HepG2 (cell line): Measurements from ENCODE around the gene PEX14. TPM values are rescaled to one million over a fixed set of nuclear protein-coding genes. Genes with fewer than 3 reads are reported as not detected.
A peak's percentile ranks its signal among the peaks of the same experiment; 100 is the strongest.

Experiments used
- CEBPB ChIP-seq: IDR thresholded peaks from 2 replicates; pipeline ENCODE4 v1.6.1; 2011; ENCODE audit warnings: low read depth, low read length, improper control_type of control experiment, borderline replicate concordance
- CEBPG ChIP-seq: IDR thresholded peaks from 2 replicates; pipeline ENCODE4 v1.6.1; 2016
- CENPX ChIP-seq: sonication (generic); formaldehyde crosslinking; IDR thresholded peaks from 2 replicates; pipeline ENCODE4 v1.9.0; 2021; ENCODE audit warnings: mild to moderate bottlenecking, missing genetic modification reagents, moderate library complexity
- DNMT3B ChIP-seq: conservative IDR thresholded peaks from 2 replicates; pipeline ENCODE4 v1.6.1; 2016; ENCODE audit warnings: missing biosample characterization, control low read depth
- GFI1 ChIP-seq: sonication (generic); formaldehyde crosslinking; IDR thresholded peaks from 2 replicates; pipeline ENCODE4 v1.5.0; 2020; ENCODE audit warnings: missing genetic modification reagents, mild to moderate bottlenecking, borderline replicate concordance
- HNRNPK ChIP-seq: fragments of 200-400 bp; formaldehyde crosslinking; IDR thresholded peaks from 2 replicates; pipeline ENCODE4 v1.6.1; 2018; ENCODE audit warnings: low read length, low read depth, moderate library complexity, mild to moderate bottlenecking; ENCODE audit not compliant: poor library complexity, severe bottlenecking
- KAT2B ChIP-seq: fragments of 150-350 bp; IDR thresholded peaks from 2 replicates; pipeline ENCODE4 v1.6.1; 2014; ENCODE audit warnings: low read depth, low read length, borderline replicate concordance
- KDM5A ChIP-seq: fragments of 200-600 bp; sonication (generic); IDR thresholded peaks from 2 replicates; pipeline ENCODE4 v1.7.0; 2018; ENCODE audit warnings: antibody characterized with exemption, mild to moderate bottlenecking, low read length, borderline replicate concordance
- KMT2B ChIP-seq: IDR thresholded peaks from 2 replicates; pipeline ENCODE4 v1.6.1; 2016; ENCODE audit warnings: missing genetic modification reagents, missing compliant biosample characterization
- MEIS1 ChIP-seq: sonication (generic); formaldehyde crosslinking; IDR thresholded peaks from 2 replicates; pipeline ENCODE4 v1.9.0; 2021; ENCODE audit warnings: mild to moderate bottlenecking, missing genetic modification reagents, moderate library complexity, borderline replicate concordance
- NR2F6 ChIP-seq, 2 experiments: IDR thresholded peaks; 2 replicates each; pipeline ENCODE4 v1.6.1; 2016; ENCODE audit warnings: antibody characterized with exemption in 1 of 2, mild to moderate bottlenecking in 1 of 2
- PPARG ChIP-seq: conservative IDR thresholded peaks from 2 replicates; pipeline ENCODE4 v1.6.1; 2016; ENCODE audit warnings: missing biosample characterization, missing genetic modification reagents
- RAD21 ChIP-seq: fragments of 450-650 bp; formaldehyde crosslinking; IDR thresholded peaks from 2 replicates; pipeline ENCODE4 v1.5.0; 2020; ENCODE audit warnings: mild to moderate bottlenecking
- RARG ChIP-seq: sonication (generic); formaldehyde crosslinking; IDR thresholded peaks from 2 replicates; pipeline ENCODE4 v1.4.0; 2020; ENCODE audit warnings: low read depth, mild to moderate bottlenecking, missing genetic modification reagents
- SSRP1 ChIP-seq: IDR thresholded peaks from 2 replicates; pipeline ENCODE4 v1.6.1; 2016; ENCODE audit warnings: control low read depth
- STAG1 ChIP-seq: sonication (generic); formaldehyde crosslinking; IDR thresholded peaks from 2 replicates; pipeline ENCODE4 v1.4.0; 2020; ENCODE audit warnings: missing genetic modification reagents
- STAT5B ChIP-seq: sonication (generic); formaldehyde crosslinking; IDR thresholded peaks from 2 replicates; pipeline ENCODE4 v1.4.0; 2020; ENCODE audit warnings: missing genetic modification reagents
- TCF12 ChIP-seq, 2 experiments: fragments of 450-650 bp in 1 of 2; sonication (generic) in 1 of 2; formaldehyde crosslinking in 1 of 2; IDR thresholded peaks; 2 replicates each; pipeline versions ENCODE4 v1.6.1 to v1.8.0; 2017 to 2022; ENCODE audit warnings: antibody characterized with exemption in 1 of 2, mild to moderate bottlenecking in 1 of 2, missing genetic modification reagents in 1 of 2, moderate library complexity in 1 of 2
- WIZ ChIP-seq: sonication (generic); formaldehyde crosslinking; IDR thresholded peaks from 2 replicates; pipeline ENCODE4 v1.5.1; 2020; ENCODE audit warnings: mild to moderate bottlenecking, missing genetic modification reagents
- XRCC5 ChIP-seq: fragments of 200-400 bp; formaldehyde crosslinking; optimal IDR thresholded peaks from 2 replicates; pipeline ENCODE3; 2017; ENCODE audit warnings: mild to moderate bottlenecking, low read length
- ZBTB3 ChIP-seq: sonication (generic); formaldehyde crosslinking; IDR thresholded peaks from 2 replicates; pipeline ENCODE4 v1.4.0; 2020; ENCODE audit warnings: low read depth, mild to moderate bottlenecking, moderate library complexity, missing genetic modification reagents, borderline replicate concordance
- polyA plus RNA-seq, 8 experiments: library from polyadenylated mRNA; depleted of rRNA in 3 of 8; stranded (reverse) in 7 of 8; unstranded in 1 of 8; fragments of >200 nt; fragmentation: Illumina TruSeq in 4 of 8; extraction: Trizol in 4 of 8; gene quantifications; 2 replicates each; pipeline versions ENCODE4 v1.2.1 to v1.2.3, GENCODE V29; 2011 to 2016; ENCODE audit warnings: low read depth in 4 of 8, missing spikeins in 1 of 8, mixed read lengths in 1 of 8; ENCODE audit not compliant: insufficient read depth in 1 of 8
- total RNA-seq, 5 experiments: library from RNA; depleted of rRNA; stranded (reverse); fragments of >200 nt; fragmentation: Illumina TruSeq; extraction: Trizol; gene quantifications; 2 replicates each; pipeline ENCODE4 v1.2.3, GENCODE V29; 2016; ENCODE audit warnings: low read depth in 1 of 5
- TF ChIP-seq, protein P1 (sequence below): sonication (generic); formaldehyde crosslinking; IDR thresholded peaks from 2 replicates; pipeline ENCODE4 v1.4.0; 2020; ENCODE audit warnings: mild to moderate bottlenecking, low read depth, missing genetic modification reagents
- TF ChIP-seq, protein P2 (sequence below): sonication (generic); formaldehyde crosslinking; IDR thresholded peaks from 2 replicates; pipeline ENCODE4 v1.4.0; 2020; ENCODE audit warnings: missing genetic modification reagents, mild to moderate bottlenecking, borderline replicate concordance
- TF ChIP-seq, protein P3 (sequence below): conservative IDR thresholded peaks from 2 replicates; pipeline ENCODE4 v1.6.1; 2018; ENCODE audit warnings: missing genetic modification reagents
- TF ChIP-seq, protein P4 (sequence below): sonication (generic); formaldehyde crosslinking; IDR thresholded peaks from 2 replicates; pipeline ENCODE4 v1.4.0; 2020; ENCODE audit warnings: missing genetic modification reagents

The PEX14 gene
- total and polyA plus RNA-seq, 2 of the 13 experiments (the other 11 are each of a cell fraction or from before 2014, with no cell fraction given): 6.5 to 9.9 TPM

DNA sequence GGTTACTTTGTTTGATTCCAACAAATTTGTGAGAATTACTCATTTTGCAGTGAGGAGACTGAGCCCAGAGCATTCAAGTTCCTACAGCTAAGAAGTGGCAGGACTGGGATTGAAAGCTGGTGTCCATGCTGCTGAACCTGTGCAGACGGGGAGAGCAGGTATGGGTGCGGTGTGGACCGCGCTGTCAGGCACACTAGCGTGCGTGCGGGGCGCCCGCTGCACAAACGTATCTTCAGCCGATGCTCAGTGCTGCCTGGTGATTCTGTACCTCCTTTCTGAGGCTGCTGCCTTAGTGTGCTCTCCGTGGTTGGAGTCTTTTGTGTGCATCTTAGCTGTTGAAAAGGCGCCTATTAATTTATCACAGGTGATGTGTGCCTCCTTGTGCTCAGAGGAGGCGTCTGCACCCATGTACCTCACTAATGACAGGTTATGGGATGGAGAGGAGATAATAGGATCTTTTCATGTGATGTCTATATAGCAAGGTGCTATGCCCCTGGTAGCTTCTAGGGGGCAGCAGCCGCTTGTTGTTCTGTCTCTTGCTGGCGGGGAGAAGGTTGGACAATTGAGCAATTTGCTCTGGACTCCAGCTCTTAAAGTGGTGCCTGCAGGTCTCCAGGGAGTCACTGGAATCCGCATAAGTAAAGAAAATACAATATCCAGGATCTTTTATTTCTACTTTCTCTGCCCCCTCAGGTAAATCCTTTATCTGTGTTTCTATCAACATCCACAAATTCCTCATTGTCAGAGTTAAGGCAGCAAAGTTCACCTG, 32.5 kb downstream of the PEX14 start (continued):
- TF ChIP-seq HNRNPK (no peak), MEIS1 (CRISPR knock-in tag) (no peak), CEBPB (peak; percentile 91), DNMT3B (CRISPR knock-in tag) (no peak), SSRP1 (0 out of 2 replicates have a peak, but pooled peaks have one; percentile 37), XRCC5 (peak; percentile 90), WIZ (CRISPR knock-in tag) (no peak), STAT5B (CRISPR knock-in tag) (no peak), CEBPG (CRISPR knock-in tag) (peak; percentile 92), NR2F6 (IDR thresholded peaks at IDR 0.05) (no peak), NR2F6 (CRISPR knock-in tag; IDR thresholded peaks at IDR 0.05) (0 out of 2 replicates have a peak, but pooled peaks have one; percentile 39), KMT2B (CRISPR knock-in tag) (peak; percentile 36; the same call in 1 of the 2 replicates), RARG (no peak), CENPX (CRISPR knock-in tag) (no peak), RAD21 (CRISPR knock-in tag) (peak; percentile 70), KDM5A (no peak), KAT2B (no peak), STAG1 (CRISPR knock-in tag) (peak; percentile 89), PPARG (no peak), TCF12 (IDR thresholded peaks at IDR 0.05) (no peak), TCF12 (CRISPR knock-in tag; IDR thresholded peaks at IDR 0.05) (no peak), GFI1 (no peak), ZBTB3 (CRISPR knock-in tag) (no peak)
- TF ChIP-seq, protein P1, sequence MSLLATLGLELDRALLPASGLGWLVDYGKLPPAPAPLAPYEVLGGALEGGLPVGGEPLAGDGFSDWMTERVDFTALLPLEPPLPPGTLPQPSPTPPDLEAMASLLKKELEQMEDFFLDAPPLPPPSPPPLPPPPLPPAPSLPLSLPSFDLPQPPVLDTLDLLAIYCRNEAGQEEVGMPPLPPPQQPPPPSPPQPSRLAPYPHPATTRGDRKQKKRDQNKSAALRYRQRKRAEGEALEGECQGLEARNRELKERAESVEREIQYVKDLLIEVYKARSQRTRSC (CRISPR knock-in tag): no peak
- TF ChIP-seq, protein P2, sequence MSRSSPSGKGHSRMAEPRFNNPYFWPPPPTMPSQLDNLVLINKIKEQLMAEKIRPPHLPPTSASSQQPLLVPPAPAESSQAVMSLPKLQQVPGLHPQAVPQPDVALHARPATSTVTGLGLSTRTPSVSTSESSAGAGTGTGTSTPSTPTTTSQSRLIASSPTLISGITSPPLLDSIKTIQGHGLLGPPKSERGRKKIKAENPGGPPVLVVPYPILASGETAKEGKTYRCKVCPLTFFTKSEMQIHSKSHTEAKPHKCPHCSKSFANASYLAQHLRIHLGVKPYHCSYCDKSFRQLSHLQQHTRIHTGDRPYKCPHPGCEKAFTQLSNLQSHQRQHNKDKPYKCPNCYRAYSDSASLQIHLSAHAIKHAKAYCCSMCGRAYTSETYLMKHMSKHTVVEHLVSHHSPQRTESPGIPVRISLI (CRISPR knock-in tag): no peak
- TF ChIP-seq, protein P3, sequence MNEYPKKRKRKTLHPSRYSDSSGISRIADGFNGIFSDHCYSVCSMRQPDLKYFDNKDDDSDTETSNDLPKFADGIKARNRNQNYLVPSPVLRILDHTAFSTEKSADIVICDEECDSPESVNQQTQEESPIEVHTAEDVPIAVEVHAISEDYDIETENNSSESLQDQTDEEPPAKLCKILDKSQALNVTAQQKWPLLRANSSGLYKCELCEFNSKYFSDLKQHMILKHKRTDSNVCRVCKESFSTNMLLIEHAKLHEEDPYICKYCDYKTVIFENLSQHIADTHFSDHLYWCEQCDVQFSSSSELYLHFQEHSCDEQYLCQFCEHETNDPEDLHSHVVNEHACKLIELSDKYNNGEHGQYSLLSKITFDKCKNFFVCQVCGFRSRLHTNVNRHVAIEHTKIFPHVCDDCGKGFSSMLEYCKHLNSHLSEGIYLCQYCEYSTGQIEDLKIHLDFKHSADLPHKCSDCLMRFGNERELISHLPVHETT: no peak
- TF ChIP-seq, protein P4, sequence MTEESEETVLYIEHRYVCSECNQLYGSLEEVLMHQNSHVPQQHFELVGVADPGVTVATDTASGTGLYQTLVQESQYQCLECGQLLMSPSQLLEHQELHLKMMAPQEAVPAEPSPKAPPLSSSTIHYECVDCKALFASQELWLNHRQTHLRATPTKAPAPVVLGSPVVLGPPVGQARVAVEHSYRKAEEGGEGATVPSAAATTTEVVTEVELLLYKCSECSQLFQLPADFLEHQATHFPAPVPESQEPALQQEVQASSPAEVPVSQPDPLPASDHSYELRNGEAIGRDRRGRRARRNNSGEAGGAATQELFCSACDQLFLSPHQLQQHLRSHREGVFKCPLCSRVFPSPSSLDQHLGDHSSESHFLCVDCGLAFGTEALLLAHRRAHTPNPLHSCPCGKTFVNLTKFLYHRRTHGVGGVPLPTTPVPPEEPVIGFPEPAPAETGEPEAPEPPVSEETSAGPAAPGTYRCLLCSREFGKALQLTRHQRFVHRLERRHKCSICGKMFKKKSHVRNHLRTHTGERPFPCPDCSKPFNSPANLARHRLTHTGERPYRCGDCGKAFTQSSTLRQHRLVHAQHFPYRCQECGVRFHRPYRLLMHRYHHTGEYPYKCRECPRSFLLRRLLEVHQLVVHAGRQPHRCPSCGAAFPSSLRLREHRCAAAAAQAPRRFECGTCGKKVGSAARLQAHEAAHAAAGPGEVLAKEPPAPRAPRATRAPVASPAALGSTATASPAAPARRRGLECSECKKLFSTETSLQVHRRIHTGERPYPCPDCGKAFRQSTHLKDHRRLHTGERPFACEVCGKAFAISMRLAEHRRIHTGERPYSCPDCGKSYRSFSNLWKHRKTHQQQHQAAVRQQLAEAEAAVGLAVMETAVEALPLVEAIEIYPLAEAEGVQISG: peak; percentile 49; the same call in 1 of the 2 replicates
